Measurements from ENCODE around the gene EFCAB8.

The EFCAB8 gene

DNA sequence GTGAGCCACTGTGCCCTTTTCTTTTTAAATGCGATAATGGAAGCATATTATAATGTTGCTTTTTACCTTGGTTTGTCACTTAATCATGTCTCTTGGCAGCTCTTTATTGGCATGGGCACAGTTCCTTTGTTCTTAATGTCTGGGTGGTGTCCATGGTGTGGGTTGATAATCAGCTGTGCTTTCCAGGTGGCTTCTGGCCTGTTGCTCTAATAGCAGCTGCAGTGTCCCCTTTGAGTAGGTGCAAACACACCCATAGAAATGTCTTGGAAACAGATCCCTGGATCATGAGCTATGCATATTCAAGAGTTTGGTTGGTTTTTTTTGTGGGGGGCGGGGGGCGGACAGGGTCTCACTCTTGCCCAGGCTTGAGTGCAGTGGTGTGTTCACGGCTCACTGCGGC lies 29.9 kb downstream of the EFCAB8 start:
- Histone ChIP-seq H2BK15ac (ENCODE audit: low read length) (peak overlapping the region; percentile 30), H3K4me2 (ENCODE audit: insufficient read depth, low read length, poor library complexity, severe bottlenecking) (no peak overlapping the region), H2BK120ac (ENCODE audit: low read depth, low read length) (no peak overlapping the region), H2AFZ (ENCODE audit: low read length) (no peak overlapping the region), H3K27ac (replicated peaks; ENCODE audit: low read length) (no peak overlapping the region), H2AK5ac (ENCODE audit: low read depth, low read length) (no peak overlapping the region), H4K91ac (ENCODE audit: low read depth, low read length, poor library complexity) (no peak overlapping the region), H3K23ac (ENCODE audit: low read depth, low read length, poor library complexity) (no peak overlapping the region), H3K4me1 (ENCODE audit: control insufficient read depth in 2 of 2, insufficient read depth in 1 of 2, low read depth in 1 of 2, low read length in 2 of 2) (peaks cover 0 to 5% of the 10 kb centered on the region in 2 donors), H3K9me3 (replicated peaks in 1 of 2; ENCODE audit: control insufficient read depth in 2 of 2, insufficient read depth in 1 of 2, low read depth in 1 of 2, low read length in 2 of 2) (no peaks in the 10 kb centered on the region), H3K18ac (ENCODE audit: low read length) (no peak overlapping the region), H2BK12ac (ENCODE audit: low read length) (no peak overlapping the region), H3K9ac (ENCODE audit: low read depth, low read length, poor library complexity) (no peak overlapping the region), H3K36me3 (replicated peaks in 1 of 2; ENCODE audit: control insufficient read depth in 2 of 2, insufficient read depth in 2 of 2, low read length in 2 of 2) (no peaks in the 10 kb centered on the region), H3K4ac (ENCODE audit: low read length) (no peak overlapping the region), H3K14ac (ENCODE audit: low read length) (no peak overlapping the region), H3K27me3 (ENCODE audit: control insufficient read depth in 3 of 3, insufficient read depth in 3 of 3, low read depth in 1 of 3, low read length in 3 of 3) (peaks cover 0 to 5% (median 0%) of the 10 kb centered on the region in 3 experiments), H4K8ac (ENCODE audit: low read depth, low read length) (no peak overlapping the region), H3K79me1 (ENCODE audit: low read depth, low read length) (no peaks in the 10 kb centered on the region), H2BK5ac (ENCODE audit: low read length) (no peak overlapping the region), H3K4me3 (ENCODE audit: low read length in 2 of 2) (no peak overlapping the region)
- WGBS, 2 donors (ENCODE audit: extremely low coverage in 2 of 2, insufficient read length in 2 of 2, insufficient replicate concordance in 1 of 2): no CpG with 5 or more reads among the region's 5 CpGs
- DNase-seq (ENCODE audit: low spot score): no peak

DNA sequence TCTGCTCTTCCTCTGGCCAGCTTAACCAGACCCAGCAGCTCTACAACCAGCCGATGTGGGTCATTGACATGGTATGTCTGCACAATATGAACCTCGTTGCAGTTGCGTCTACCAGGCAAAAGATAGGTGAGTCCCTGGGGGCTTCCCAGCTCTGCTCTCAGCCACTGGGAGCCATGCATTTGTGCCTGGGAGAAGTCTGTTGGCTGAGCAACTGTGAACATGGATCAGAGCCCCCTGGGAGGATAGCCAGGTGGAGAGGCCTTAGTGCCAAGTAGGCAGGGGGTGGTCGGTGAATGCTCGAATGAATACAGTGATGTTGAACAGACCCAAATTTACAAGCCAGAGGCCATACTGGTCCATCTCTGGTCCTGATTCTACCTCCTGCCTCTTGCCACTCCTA lies 30.6 kb downstream of the EFCAB8 start:
- H3K4me1 ChIP-seq (ENCODE audit: control insufficient read depth in 2 of 2, insufficient read depth in 1 of 2, low read depth in 1 of 2, low read length in 2 of 2): peaks cover 0 to 7% of the 10 kb centered on the region in 2 donors
- DNase-seq (ENCODE audit: low spot score): no peak
- H2BK12ac ChIP-seq (ENCODE audit: low read length): no peak overlapping the region
- H3K9ac ChIP-seq (ENCODE audit: low read depth, low read length, poor library complexity): no peak overlapping the region
- no peak overlapping the region for H3K27ac ChIP-seq (replicated peaks; ENCODE audit: low read length)
- H3K23ac ChIP-seq (ENCODE audit: low read depth, low read length, poor library complexity): no peak overlapping the region
- H2AFZ ChIP-seq (ENCODE audit: low read length): no peak overlapping the region
- no peak overlapping the region for H4K91ac ChIP-seq (ENCODE audit: low read depth, low read length, poor library complexity)
- WGBS, 2 donors (ENCODE audit: extremely low coverage in 2 of 2, insufficient read length in 2 of 2, insufficient replicate concordance in 1 of 2): no CpG with 5 or more reads among the region's 5 CpGs
- H3K27me3 ChIP-seq (ENCODE audit: control insufficient read depth in 3 of 3, insufficient read depth in 3 of 3, low read depth in 1 of 3, low read length in 3 of 3): peaks cover 0 to 4% (median 0%) of the 10 kb centered on the region in 3 experiments
- H2BK5ac ChIP-seq (ENCODE audit: low read length): no peak overlapping the region
- H3K9me3 ChIP-seq (replicated peaks in 1 of 2; ENCODE audit: control insufficient read depth in 2 of 2, insufficient read depth in 1 of 2, low read depth in 1 of 2, low read length in 2 of 2): no peaks in the 10 kb centered on the region
- no peaks in the 10 kb centered on the region for H3K79me1 ChIP-seq (ENCODE audit: low read depth, low read length)
- no peaks in the 10 kb centered on the region for H3K36me3 ChIP-seq (replicated peaks in 1 of 2; ENCODE audit: control insufficient read depth in 2 of 2, insufficient read depth in 2 of 2, low read length in 2 of 2)
- H3K4me2 ChIP-seq (ENCODE audit: insufficient read depth, low read length, poor library complexity, severe bottlenecking): no peak overlapping the region
- no peak overlapping the region for H3K4ac ChIP-seq (ENCODE audit: low read length)
- H3K18ac ChIP-seq (ENCODE audit: low read length): no peak overlapping the region
- no peak overlapping the region for H3K4me3 ChIP-seq (ENCODE audit: low read length in 2 of 2)
- H3K14ac ChIP-seq (ENCODE audit: low read length): no peak overlapping the region
- H2BK120ac ChIP-seq (ENCODE audit: low read depth, low read length): no peak overlapping the region
- no peak overlapping the region for H4K8ac ChIP-seq (ENCODE audit: low read depth, low read length)
- peak overlapping the region; percentile 30 for H2BK15ac ChIP-seq (ENCODE audit: low read length)
- H2AK5ac ChIP-seq (ENCODE audit: low read depth, low read length): no peak overlapping the region

DNA sequence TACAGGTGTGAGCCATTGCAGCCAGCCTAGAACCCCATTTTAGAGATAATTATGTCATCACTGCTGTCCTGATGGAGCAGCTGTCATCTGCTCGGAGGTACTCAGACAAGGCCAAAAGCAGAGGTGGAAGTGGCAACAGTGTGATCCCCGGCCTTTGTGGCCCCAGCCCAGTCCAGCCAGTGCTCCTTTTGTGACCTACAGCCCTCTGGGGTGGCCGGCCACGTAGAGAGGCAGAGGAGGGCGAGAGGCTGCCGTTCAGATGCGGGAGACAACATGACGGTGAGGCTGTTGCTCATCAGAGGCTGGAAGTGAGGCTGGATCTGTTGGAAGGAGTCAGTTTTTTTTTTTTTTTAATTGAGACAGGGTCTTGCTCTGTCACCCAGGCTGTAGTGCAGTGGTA lies 32.8 kb downstream of the EFCAB8 start:
- Histone ChIP-seq H3K4me1 (ENCODE audit: control insufficient read depth in 2 of 2, insufficient read depth in 1 of 2, low read depth in 1 of 2, low read length in 2 of 2) (peaks cover 0 to 10% of the 10 kb centered on the region in 2 donors), H3K9me3 (replicated peaks in 1 of 2; ENCODE audit: control insufficient read depth in 2 of 2, insufficient read depth in 1 of 2, low read depth in 1 of 2, low read length in 2 of 2) (no peaks in the 10 kb centered on the region), H3K36me3 (replicated peaks in 1 of 2; ENCODE audit: control insufficient read depth in 2 of 2, insufficient read depth in 2 of 2, low read length in 2 of 2) (no peaks in the 10 kb centered on the region), H3K4me2 (ENCODE audit: insufficient read depth, low read length, poor library complexity, severe bottlenecking) (no peak overlapping the region), H2BK5ac (ENCODE audit: low read length) (no peak overlapping the region), H3K9ac (ENCODE audit: low read depth, low read length, poor library complexity) (no peak overlapping the region), H3K14ac (ENCODE audit: low read length) (no peak overlapping the region), H3K27ac (replicated peaks; ENCODE audit: low read length) (no peak overlapping the region), H2BK12ac (ENCODE audit: low read length) (no peak overlapping the region), H3K27me3 (ENCODE audit: control insufficient read depth in 3 of 3, insufficient read depth in 3 of 3, low read depth in 1 of 3, low read length in 3 of 3) (peaks cover 0 to 2% (median 0%) of the 10 kb centered on the region in 3 experiments), H4K91ac (ENCODE audit: low read depth, low read length, poor library complexity) (no peak overlapping the region), H3K79me1 (ENCODE audit: low read depth, low read length) (no peaks in the 10 kb centered on the region), H4K8ac (ENCODE audit: low read depth, low read length) (no peak overlapping the region), H3K18ac (ENCODE audit: low read length) (no peak overlapping the region), H2BK120ac (ENCODE audit: low read depth, low read length) (no peak overlapping the region), H3K4ac (ENCODE audit: low read length) (no peak overlapping the region), H3K23ac (ENCODE audit: low read depth, low read length, poor library complexity) (no peak overlapping the region), H3K4me3 (ENCODE audit: low read length in 2 of 2) (no peak overlapping the region), H2BK15ac (ENCODE audit: low read length) (no peak overlapping the region), H2AFZ (ENCODE audit: low read length) (no peak overlapping the region), H2AK5ac (ENCODE audit: low read depth, low read length) (no peak overlapping the region)
- no peak for DNase-seq (ENCODE audit: low spot score)
- no CpG with 5 or more reads among the region's 8 CpGs for WGBS, 2 donors (ENCODE audit: extremely low coverage in 2 of 2, insufficient read length in 2 of 2, insufficient replicate concordance in 1 of 2)

DNA sequence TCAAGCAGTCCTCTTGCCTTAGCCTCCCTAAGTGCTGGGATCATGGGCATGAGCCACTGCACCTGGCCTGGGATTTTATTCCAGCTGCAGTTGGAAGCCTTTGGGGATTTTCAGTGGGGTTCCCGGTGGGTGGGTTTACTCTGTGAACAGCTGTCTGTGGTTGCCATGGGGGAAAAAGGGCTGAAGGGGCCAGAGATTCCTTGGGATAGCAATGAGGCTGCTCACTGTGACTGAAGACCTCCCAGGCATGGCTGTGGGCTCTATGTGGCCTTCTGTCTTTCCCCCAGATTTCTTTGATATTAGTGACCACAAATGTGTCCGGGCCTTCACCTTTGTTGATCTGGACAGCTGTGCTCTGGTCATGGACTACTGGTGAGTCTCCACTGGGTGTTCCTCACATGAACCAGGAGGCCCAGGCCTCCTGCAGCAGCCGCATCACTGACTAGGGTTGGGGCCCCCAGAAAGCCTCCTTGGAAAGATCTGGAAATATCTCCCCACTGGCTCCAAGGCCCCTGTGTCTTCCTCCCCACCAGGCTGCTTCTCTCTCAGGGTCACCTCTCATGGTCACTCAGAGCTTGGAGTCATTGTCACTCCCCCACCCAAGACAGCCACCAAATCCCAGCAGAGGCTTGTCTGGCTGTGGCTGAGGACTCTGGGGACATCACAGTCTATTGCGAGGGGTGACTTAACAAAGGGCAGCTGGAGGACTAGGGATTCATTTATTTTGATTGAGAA lies 33.4 kb downstream of the EFCAB8 start:
- H3K27ac ChIP-seq (replicated peaks; ENCODE audit: low read length): no peak overlapping the region
- no peak for DNase-seq (ENCODE audit: low spot score)
- H2AFZ ChIP-seq (ENCODE audit: low read length): no peak overlapping the region
- H2BK120ac ChIP-seq (ENCODE audit: low read depth, low read length): peak overlapping the region; percentile 28
- no peak overlapping the region for H3K23ac ChIP-seq (ENCODE audit: low read depth, low read length, poor library complexity)
- H3K79me1 ChIP-seq (ENCODE audit: low read depth, low read length): no peaks in the 10 kb centered on the region
- no peak overlapping the region for H2BK5ac ChIP-seq (ENCODE audit: low read length)
- H3K4me3 ChIP-seq (ENCODE audit: low read length in 2 of 2): no peak overlapping the region
- peaks cover 0 to 2% (median 0%) of the 10 kb centered on the region in 3 experiments for H3K27me3 ChIP-seq (ENCODE audit: control insufficient read depth in 3 of 3, insufficient read depth in 3 of 3, low read depth in 1 of 3, low read length in 3 of 3)
- H2BK15ac ChIP-seq (ENCODE audit: low read length): no peak overlapping the region
- H3K4ac ChIP-seq (ENCODE audit: low read length): no peak overlapping the region
- no CpG with 5 or more reads among the region's 4 CpGs for WGBS, 2 donors (ENCODE audit: extremely low coverage in 2 of 2, insufficient read length in 2 of 2, insufficient replicate concordance in 1 of 2)
- no peak overlapping the region for H3K4me2 ChIP-seq (ENCODE audit: insufficient read depth, low read length, poor library complexity, severe bottlenecking)
- no peak overlapping the region for H3K14ac ChIP-seq (ENCODE audit: low read length)
- peaks cover 0 to 7% of the 10 kb centered on the region in 2 donors for H3K4me1 ChIP-seq (ENCODE audit: control insufficient read depth in 2 of 2, insufficient read depth in 1 of 2, low read depth in 1 of 2, low read length in 2 of 2)
- H3K36me3 ChIP-seq (replicated peaks in 1 of 2; ENCODE audit: control insufficient read depth in 2 of 2, insufficient read depth in 2 of 2, low read length in 2 of 2): no peaks in the 10 kb centered on the region
- H3K9me3 ChIP-seq (replicated peaks in 1 of 2; ENCODE audit: control insufficient read depth in 2 of 2, insufficient read depth in 1 of 2, low read depth in 1 of 2, low read length in 2 of 2): no peaks in the 10 kb centered on the region
- H4K91ac ChIP-seq (ENCODE audit: low read depth, low read length, poor library complexity): no peak overlapping the region
- H2BK12ac ChIP-seq (ENCODE audit: low read length): no peak overlapping the region
- no peak overlapping the region for H4K8ac ChIP-seq (ENCODE audit: low read depth, low read length)
- peak overlapping the region; percentile 38 for H2AK5ac ChIP-seq (ENCODE audit: low read depth, low read length)
- no peak overlapping the region for H3K9ac ChIP-seq (ENCODE audit: low read depth, low read length, poor library complexity)
- H3K18ac ChIP-seq (ENCODE audit: low read length): peak overlapping the region; percentile 27

Measured in neuronal stem cell (in vitro differentiated cells).